AG04450 (cell line): ENCODE measurements around the gene C10orf53. TPM values are rescaled to one million over a fixed set of nuclear protein-coding genes. Genes with fewer than 3 reads are reported as not detected.

ENCODE experiments used
- CTCF ChIA-PET: fragments of 300-600, 350-600 bp; formaldehyde crosslinking; extraction: SDS; loops from one replicate; lab custom pipeline; 2022; ENCODE audit warnings: antibody characterized with exemption, inconsistent platforms; lab: Charles Lee
- POLR2A ChIA-PET: fragments of 350-600 bp; formaldehyde crosslinking; extraction: SDS; loops from one replicate; lab custom pipeline; 2021; ENCODE audit warnings: antibody characterized with exemption, inconsistent platforms; lab: Yijun Ruan, JAX
- DNase-seq: peaks from one replicate; pipeline ENCODE4 v3.0.0-alpha.2; 2011; ENCODE audit warnings: low read depth, low spot score
- H3K27ac ChIP-seq: one replicate; pipeline ENCODE4 v1.5.1; 2012; ENCODE audit warnings: low read depth, low read length, control low read depth
- H3K27me3 ChIP-seq: one replicate; pipeline ENCODE4 v1.6.0; 2012; ENCODE audit warnings: low read length; ENCODE audit not compliant: control insufficient read depth, insufficient read depth
- H3K4me3 ChIP-seq: 2 replicates; pipeline ENCODE4 v1.5.1; 2011; ENCODE audit warnings: mild to moderate bottlenecking, low read depth, low read length, control low read depth
- H3K9me3 ChIP-seq: 2 replicates; pipeline ENCODE4 v1.5.1; 2012; ENCODE audit warnings: low read length; ENCODE audit not compliant: control insufficient read depth, insufficient read depth
- CTCF ChIP-seq: IDR thresholded peaks from 2 replicates; pipeline ENCODE4 v1.5.1; 2011; ENCODE audit warnings: low read depth, low read length, control low read depth, inconsistent platforms
- polyA plus RNA-seq: library from polyadenylated mRNA; depleted of rRNA; stranded (reverse); fragments of >200 nt; gene quantifications from 2 replicates; pipeline ENCODE4 v1.2.3, GENCODE V29; 2011

Gene C10orf53
- polyA plus RNA-seq, 1 experiment: not detected

DNA sequence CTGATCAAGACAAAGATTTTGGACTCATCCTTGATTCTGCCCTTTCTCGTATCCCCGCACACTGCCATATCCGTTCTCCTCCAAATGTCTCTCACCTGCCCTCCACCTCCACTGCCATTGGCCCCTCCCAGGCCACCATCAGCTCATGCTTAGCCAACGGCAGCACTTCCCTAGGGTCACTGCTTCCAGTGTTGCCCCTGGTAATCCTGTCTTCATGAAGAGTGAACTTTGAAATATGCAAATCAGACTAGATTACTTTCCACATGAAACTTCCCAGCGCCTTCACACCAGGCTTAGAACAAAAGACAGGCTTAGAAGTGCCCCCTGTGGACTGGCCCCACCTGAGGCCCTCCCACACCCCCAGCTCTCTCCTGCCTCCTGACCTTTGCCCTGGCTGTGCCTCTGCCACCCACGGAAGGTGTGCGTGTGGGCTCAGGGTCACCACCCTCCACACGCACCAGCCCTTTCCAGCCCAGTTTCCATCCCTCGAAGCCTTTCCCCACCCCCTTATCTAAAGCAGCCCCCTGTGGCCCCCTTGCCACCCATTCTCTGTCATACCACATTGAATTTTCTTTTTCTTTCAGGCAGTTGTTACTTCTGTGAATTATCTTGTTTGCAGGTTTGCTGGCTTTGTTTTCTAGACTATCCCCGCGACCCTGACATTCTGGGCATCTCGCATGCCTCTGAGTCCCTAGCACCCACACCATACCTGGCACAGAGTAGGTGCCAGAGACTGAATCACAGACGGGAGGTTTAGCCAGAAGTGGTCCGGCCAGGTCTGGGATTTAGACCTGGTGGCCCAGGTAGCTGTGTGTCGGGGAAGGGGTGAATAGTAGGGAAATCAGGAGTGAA lies 26.8 kb upstream of the C10orf53 start:
- no peak for TF ChIP-seq CTCF
- Histone ChIP-seq H3K27ac (no peak overlapping the region), H3K9me3 (no peaks in the 10 kb centered on the region), H3K27me3 (peaks cover 2% of the 10 kb centered on the region), H3K4me3 (no peak overlapping the region)
- ChIA-PET POLR2A (no interaction called here), CTCF (no interaction called here)
- DNase-seq: no peak

- H3K9me3 ChIP-seq: no peaks in the 10 kb centered on the region
- DNase-seq: no peak
- no peak overlapping the region for H3K4me3 ChIP-seq
- no peak for TF ChIP-seq CTCF
- H3K27me3 ChIP-seq: peaks cover 2% of the 10 kb centered on the region
- POLR2A ChIA-PET: no interaction called here
- CTCF ChIA-PET: no interaction called here
- no peak overlapping the region for H3K27ac ChIP-seq
Observed at GRCh38 chr10:49653273-49653929, 26.1 kb upstream of the C10orf53 start.

GRCh38 chr10:49654036-49654693 lies 25.3 kb upstream of the C10orf53 start:
- POLR2A ChIA-PET: no interaction called here
- CTCF ChIA-PET: no interaction called here

DNA sequence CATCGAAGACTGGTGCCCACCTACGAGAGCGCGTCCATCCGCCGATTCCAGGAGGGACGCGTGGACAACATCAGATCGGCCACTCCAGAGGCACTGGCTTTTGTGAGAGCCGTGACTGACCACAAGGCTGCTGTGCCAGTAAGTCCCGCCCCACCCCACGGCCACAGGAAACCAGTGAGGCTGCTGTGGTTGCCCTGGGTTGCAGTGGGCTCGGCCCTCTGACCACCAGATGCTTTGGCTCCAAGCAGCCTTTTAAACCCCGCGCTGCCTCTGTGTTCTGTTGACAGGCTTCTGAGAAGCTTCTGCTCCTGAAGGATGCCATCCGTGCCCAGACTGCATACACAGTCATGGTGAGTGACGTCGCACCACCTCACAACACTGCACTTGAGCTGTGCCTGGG lies 24.4 kb upstream of the C10orf53 start:
- no peak overlapping the region for H3K4me3 ChIP-seq
- no peaks in the 10 kb centered on the region for H3K9me3 ChIP-seq
- H3K27ac ChIP-seq: no peak overlapping the region
- H3K27me3 ChIP-seq: peaks cover 2% of the 10 kb centered on the region
- POLR2A ChIA-PET: no interaction called here
- no peak for TF ChIP-seq CTCF
- CTCF ChIA-PET: no interaction called here
- DNase-seq: no peak

More at GRCh38 chr10:49654036-49654693, 25.3 kb upstream of the C10orf53 start:
- Histone ChIP-seq H3K27me3 (peaks cover 2% of the 10 kb centered on the region), H3K27ac (no peak overlapping the region), H3K4me3 (no peak overlapping the region), H3K9me3 (no peaks in the 10 kb centered on the region)
- no peak for DNase-seq
- TF ChIP-seq CTCF: no peak
